Endometrial microvascular endothelial cells (primary cell): ENCODE results near the gene KRT8. TPM values are rescaled to one million over a fixed set of nuclear protein-coding genes. Genes with fewer than 3 reads are reported as not detected.

Experiments
- in situ Hi-C: cut with HindIII; loops from 2 replicates; pipeline ENCODE4 v1.10.0; 2017; ENCODE audit warnings: low sequenced_read_pairs, low pct_unique_long_range_greater_than_20kb; ENCODE audit errors: inconsistent ontology term
- total RNA-seq: library from RNA; depleted of rRNA; stranded (reverse); fragments of >200 nt; gene quantifications from one replicate; pipeline ENCODE4 v1.2.3, GENCODE V29; 2015; ENCODE audit errors: inconsistent ontology term

Gene KRT8
- total RNA-seq, 1 donor from 2014 or later: 21.4 TPM

DNA sequence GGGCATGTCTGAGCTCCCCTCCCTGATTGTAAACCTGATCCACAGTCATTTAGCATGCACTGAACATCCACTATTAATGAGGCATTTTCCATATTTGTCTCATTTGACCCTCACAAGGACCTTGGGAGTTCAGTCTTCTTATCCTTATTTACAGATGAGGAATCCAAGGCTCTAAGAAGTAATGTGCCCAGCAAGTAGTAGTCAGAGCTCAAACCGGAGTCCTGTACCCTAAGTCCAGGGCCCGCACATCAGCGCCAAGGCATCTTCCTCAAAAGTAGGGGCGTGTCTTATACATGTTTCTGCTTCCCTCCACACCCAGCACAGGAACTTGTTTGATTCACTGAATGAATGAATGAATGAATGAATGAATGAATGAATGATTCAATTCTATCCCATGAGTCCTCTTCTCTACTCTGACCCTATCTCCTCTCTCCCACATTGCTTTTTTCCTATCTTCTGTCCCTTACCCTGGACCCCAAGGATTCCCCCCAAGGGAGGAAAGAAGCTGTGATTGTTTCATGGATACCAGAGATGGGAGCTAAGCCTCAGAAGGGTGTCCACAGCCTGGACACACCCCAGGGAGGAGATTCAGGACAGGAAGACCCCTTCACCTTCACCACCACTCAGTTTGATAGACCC, 21.8 kb upstream of the KRT8 start:
- in situ Hi-C loops: no loop called here

DNA sequence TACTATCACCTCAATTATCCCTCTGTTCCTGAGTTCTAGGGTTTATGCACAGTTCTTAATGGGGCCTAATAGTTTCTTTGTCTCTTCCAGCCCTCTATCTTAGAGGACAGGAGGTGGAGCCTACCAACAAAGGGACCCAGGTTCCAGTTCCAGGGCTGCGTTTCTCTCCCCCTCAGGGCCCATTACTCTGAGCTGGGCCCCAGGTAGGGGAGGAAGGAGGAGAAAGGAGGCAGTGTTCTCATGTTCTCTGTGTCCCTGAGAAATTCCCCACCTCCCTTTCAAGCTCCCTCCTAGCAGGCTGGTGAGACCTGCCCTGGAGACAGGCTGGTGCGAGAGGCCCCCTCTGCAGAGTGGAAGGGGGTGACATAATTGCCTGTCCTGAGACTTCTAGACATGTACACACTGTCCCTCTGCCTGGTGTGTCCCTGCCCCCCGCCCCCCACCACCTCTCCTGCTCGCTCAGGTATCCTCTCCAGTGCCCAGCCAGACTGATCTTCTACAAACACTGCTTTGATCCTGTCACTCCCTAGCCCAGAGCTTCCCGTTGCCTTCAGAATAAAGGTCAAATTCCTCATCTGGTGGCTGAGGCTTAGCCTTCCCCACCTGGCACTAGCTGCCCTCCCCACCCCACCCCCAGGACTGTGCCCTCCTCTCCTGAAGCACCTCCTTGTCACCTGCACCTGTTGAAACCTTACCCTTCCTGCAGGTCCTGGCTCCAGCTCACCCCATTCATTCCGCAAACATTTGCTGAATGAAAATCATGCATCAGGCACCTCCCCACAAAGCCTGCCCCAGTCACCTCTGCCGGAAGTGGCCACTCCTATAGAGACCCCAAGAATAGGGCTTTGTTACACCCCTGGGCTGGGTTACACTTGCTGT, 21.1 kb upstream of the KRT8 start:
- in situ Hi-C loops: no loop called here

DNA sequence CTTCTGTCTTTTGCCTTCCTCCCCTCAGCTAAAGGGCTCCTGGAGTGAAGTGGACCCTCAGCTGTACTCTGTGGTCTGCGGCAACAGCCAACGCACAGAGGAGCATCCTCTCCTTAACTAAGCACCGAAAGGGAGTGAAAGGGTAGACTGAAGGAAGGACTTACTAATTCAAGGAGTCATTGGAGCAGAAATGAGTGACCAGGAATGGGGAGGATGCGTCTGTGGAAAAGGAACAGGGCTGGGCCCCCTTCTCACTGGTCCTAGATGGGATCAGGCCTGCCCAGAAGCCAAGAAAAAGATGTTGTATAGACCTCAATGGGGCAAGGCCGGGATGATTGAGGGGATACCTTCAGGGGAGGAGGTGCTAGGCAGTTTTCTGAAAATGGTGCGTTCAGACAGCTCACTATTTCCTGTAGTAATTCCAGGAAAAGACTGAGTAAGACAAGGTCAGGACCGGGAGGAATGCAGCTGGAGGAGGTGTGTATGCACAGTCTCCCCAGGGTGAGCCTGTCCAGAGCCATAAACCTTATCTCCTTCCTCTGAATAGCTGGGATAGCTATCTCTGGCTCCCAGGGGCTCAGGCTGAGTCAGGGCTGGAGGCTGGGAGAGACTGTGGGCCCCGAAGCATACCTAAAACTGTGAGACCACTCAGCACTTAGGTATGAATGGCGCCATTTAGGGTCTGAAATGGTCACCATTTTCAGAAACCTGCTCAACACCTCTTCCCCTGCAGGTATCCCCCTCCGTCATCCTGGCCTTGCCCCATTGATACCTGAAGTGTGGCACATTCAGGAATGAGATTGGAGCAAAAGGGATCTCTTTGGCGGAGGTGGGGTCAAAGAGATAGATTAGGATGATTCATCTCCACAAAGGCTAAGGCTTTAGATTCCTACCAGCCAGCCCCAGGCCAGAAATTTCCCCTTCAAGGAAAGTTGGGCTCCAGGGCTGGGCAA, 20.2 kb upstream of the KRT8 start:
- in situ Hi-C loops: no loop called here

DNA sequence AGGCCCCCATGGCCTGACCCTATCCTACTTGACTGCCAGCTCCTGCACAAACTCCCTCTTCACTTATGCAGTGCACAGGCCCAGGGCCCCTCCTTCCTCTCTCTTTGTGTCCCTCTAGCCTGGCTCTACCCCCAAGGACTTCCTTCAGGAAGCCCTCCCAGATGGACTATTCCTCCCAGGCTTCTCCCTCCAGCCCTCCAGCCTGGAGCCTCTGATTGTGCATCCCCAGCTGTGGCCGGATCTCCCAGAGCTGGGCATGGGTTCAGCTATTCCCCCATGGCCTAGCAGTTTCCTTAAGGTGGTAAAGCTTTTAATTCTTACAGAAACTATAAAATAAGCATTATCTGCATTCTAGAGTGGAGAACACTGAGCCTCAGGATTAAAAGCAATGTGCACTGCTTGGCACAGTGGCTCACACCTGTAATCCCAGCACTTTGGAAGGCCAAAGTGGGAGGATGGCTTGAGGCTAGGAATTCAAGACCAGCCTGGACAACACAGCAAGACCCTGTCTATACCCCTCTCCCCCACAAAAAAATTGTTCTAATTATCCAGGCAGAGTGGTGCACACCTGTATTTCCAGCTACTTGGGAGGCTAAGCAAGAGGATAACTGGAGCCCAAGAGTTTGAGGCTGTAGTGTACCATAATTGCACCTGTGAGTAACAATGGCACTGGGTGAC, 16.8 kb upstream of the KRT8 start:
- in situ Hi-C loops: no loop called here

DNA sequence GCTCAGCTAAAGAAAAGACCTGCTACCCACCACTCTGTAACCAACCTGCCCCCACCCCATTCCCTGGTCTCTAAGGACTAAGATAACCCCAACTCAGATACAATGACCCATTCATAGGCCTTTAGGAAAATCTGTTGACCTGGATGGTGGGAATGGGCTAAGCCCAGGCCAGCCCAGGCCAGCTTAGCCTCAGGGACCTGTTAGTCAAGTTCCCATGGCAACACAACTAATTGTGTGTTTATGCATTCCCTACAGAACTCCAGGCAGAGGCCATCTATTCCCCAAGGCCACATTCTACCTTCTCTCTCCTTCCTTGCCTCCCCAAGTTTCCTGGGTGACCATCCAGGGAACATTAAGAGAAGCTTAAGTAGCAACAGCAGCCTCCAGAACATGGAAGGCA, 16.1 kb upstream of the KRT8 start:
- in situ Hi-C loops: no loop called here

DNA sequence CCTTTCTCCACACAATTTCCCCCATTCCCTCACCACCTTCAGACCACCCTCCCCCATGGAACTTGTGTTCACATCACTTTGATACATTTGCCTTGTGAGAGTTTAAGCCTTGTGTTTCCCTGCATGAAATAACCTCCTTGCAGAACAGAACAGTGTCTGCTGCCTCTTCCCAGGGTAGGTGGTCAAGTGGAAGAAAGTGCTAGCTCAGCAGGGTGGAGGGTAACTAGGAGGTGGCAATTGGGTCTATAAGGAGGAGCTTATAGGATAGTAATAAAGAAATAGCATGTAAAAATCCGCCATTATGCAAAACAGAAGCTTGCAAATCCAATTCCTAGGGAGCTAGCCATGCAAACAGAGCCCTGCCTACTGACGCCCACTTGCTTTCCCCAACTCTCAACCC, 13.9 kb upstream of the KRT8 start:
- in situ Hi-C loops: no loop called here

DNA sequence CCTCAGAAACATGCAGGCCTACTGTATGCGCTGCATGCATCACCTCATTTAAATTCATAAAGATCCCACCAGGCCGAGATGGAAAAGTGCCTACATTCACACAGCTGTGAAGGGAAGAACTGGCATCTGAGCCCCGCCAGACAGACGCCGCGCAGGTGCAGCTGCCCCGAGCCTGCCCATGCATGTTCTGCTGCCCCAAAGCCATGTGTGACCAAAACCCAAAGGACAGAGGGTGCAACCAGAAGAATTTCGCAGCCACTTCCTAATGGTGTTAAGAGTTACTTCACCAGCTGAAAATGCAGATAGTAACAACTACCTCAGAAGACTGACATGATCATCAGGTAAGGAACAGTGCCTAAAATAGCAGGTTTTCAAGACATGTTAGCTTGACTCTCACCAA, 13.5 kb upstream of the KRT8 start:
- in situ Hi-C loops: no loop called here

DNA sequence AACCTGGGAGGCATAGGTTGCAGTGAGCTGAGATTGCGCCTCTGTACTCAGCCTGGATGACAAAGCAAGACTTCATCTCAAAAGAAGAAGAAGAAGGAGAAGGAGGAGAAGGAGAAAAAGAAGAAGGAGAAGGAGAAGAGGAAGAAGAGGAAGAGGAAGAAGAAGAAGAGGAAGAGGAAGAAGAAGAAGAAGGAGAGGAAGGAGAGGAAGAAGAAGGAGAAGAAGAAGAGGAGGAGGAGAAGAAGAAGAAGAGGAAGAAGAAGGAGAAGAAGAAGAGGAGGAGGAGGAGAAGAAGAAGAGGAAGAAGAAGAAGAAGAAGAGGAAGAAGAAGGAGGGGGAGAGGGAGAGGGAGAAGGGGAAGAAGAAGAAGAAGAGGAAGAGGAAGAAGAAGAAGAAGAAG, 12.9 kb upstream of the KRT8 start:
- in situ Hi-C loops: no loop called here

DNA sequence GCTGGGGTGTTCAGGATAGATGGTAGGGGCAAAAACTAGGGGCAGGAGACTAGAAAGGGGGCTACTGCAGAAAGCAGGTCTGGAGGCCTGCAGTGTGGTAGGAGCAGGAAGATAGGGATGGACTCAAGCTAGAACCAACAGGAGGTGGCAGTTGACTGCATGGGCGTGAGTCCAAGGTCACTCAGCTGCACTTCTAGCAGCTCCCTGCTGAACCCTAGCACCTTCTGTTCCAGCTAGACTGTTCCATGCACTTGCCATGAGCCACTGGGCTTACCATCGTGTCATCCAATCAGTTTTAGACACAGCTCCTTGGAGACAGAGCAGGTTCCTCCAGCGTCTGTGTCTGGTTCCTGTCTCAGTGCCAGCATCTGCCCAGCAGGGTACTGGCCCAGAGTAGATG, 11.3 kb upstream of the KRT8 start:
- in situ Hi-C loops: no loop called here

DNA sequence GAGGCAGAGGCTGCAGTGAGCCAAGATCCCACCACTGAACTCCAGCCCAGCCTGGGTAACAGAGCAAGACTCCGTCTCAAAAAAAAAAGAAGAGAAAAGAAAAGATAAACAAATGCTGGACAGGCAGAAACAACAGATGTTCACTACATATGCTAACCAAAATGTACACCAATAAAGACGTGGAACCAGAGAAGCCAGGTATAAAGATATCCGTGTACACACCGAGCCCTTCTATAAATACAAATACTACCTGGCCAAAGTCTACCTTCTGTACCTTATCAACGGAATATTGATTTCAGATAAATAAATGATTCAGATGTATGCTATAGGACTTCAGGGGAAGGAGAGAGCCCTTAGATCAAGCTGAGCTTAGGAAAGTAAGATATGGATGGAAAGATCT, 10.8 kb upstream of the KRT8 start:
- in situ Hi-C loops: no loop called here

DNA sequence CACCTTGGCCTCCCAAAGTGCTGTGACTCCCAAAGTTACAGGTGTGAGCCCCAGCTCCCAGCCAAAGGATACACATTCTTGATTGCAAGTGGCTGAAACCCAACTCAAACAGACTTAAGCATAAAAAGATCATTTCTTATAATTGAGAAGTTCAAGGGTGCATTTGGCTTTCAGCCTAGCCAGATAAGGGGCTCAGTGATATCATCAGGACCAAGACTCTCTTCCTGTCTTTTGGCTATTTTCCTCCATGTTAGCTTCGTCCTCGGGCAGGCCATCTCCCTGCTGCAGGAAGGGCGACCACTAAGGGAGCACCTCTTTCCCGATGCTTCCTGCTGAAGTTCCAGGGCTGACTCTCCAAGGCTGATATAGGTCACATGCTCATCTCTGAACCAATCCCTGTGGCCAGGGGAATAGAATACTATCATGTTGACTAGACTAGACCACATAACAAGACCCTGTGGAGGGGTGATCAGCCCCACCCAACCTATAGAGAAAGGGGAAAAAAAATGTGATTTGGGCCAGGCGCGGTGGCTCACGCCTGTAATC, 9.8 kb upstream of the KRT8 start:
- in situ Hi-C loops: no loop called here

DNA sequence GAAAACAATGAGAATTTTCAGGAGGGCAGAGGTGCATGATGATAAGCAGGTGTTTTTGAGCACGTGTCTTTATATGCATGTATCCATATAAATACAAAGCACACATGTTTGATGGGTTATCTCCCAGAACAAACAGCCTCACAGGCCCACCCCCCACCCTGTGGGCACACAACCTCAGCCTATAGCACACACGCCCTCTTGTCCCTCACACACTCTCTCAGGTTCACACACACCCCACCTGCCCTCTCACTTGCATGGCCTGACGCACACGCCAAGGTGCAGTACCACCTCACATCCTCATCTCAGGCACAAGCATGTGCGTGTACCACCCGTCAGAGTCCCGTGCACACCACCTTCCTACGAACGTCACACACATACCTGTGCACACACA, 8.6 kb upstream of the KRT8 start:
- in situ Hi-C loops: no loop called here

DNA sequence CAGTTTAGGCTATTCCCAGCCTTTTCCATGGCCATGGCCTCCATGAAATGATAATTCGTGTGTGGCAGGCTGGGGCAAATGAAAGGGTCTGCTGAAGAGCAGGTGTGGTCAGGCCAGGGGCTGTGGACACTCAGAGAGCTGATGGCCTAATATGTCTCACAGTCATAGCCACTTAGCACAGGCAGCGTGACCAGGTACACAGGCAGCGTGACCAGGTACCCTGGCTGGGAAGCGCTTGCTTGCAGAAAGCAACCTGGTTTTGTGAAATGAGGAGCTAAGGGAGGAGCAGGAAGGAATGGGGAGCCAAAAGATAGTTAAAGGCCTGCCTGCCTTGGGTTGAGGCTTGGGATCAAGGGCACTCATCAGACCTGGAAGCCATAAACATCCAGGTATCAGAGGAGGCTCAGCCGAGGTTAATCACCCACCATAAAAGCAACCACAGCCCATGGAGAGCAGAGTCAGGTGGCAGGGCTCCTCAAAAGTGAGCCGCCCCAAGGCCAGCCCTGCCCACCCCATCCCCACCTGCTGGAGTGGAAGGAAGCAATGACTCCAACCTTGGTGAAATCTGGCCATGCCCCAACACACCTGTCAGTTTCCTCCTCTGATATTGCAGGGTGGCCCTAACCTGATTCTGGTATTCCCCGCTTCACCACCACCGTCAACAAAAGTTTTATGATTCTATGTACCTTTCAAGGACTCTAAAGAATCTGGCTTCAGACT, 8.0 kb upstream of the KRT8 start:
- in situ Hi-C loops: no loop called here

DNA sequence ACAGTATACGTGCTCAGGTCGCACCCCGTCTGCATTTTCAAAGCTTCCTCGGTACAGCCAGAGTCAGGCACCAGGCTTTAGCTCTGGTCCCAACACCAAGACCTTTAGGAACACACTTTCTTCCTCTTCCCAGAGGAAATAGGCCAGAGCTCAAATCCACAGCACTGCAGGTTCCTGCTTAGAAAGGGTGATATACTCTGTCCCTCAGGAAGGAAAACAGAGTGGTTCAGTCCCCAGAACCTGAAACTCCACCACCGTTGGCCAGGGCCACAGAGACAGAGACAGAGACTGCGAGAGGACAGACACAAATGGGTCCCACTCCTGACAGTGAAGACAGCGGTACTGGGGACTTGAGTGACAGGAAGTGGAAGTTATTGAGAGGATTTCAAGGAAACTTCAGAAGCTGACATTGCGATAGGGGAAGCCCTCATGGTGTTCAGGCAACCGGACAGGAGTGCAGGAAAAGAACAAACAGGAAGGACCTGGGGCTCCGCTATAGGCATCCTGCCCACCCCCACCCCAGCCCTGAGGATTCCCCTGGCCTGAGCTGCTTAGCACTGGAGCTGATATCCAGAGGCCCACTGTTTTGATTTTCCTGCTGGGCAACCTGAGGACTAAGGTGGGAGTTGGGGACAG, 5.5 kb upstream of the KRT8 start:
- in situ Hi-C loops: no loop called here

DNA sequence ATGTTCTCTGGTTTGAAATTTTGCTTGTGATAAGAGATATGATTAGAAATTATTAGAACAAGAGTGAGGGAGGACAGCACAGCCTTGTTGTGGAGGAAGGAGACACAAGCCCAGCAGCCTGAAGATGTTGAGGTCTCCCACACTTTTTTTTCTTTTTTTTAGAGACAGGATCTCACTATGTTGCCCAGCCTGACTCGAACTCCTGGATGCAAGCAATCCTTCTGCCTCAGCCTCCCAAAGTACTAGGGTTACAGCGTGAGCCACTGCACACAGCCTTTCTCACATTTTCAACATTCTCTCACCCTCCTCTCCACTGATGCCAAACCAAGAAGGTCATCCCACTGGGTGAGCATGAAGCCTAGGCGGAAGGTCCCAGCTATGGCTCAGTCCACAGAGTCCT, 4.9 kb upstream of the KRT8 start:
- in situ Hi-C loops: no loop called here

DNA sequence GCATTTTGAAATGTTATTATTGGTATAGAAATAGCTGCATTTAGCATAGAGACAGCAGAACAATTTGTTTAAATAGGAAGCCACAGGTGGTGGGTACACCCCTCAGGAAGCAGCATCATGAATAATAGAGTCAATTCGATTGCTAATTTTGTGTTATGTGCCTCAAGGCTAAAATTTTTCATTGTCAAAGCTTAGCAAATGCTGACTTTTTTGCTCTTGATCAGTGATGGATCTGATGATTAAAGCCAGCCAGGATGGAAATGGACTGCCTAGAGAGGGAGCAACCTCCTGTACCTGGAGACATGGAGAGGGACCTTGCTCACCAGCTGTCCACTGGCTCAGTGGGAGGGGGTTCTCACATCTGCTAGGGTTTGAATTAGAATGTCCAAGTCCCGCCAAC, 4.5 kb upstream of the KRT8 start:
- in situ Hi-C loops: no loop called here

DNA sequence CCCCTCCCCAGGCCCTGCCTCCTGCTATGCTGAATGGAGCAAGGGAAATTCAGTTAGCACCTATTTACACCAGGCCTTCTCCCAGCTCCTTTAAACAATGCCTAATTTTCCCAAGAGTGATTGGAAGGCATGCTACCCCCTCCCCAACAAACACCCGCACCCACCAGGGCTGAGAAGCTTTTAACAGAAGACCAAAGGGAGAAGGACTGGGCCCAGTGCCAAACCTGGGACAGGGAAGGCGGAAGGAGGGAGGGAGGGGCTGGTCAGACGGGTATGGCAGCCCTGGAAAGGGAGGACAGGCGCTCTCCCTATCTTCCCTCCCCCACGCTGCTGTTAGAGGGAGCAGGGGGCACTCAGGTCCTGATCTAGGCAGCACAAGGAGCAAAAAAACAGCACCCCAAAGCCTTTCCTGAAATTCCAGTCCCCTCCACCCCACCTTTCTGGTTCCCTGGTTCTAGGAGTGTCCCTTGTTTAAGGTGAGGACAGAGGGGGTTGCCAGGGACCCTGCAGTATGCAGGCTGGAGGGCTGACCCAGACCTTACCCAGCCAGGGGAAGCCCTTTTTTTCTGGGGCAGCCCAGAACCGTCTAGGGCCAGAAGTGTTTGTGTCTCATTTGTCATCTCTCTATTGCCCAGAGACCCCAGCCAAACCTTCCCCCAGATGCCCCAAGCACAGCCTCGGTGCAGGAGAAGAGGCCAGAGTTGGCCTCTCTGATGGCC, 2.4 kb upstream of the KRT8 start:
- in situ Hi-C loops: no loop called here
